PC-9 (cell line): ENCODE data around the gene CYP4A11. TPM values are rescaled to one million over a fixed set of nuclear protein-coding genes. Genes with fewer than 3 reads are reported as not detected.
"Not testable (repeated sequence)": the region's sequence is repeated elsewhere in the genome, so short reads cannot be mapped to it uniquely, and the experiment has no call there.

Experiments
- BruUV-seq: library from RNA; stranded (reverse); fragments of 400-500 nt; replicated peaks from 2 replicates; lab custom pipeline; 2021; lab: Mats Ljungman, UMichigan
- CTCF ChIA-PET: fragments of 300-600 bp; sonication (Branson Sonifier 250); formaldehyde crosslinking; loops from one replicate; lab custom pipeline; 2022; ENCODE audit warnings: antibody characterized with exemption; lab: Charles Lee
- POLR2A ChIA-PET: fragments of 300-600 bp; sonication (Branson Sonifier 250); formaldehyde crosslinking; loops from one replicate; lab custom pipeline; 2022; ENCODE audit warnings: antibody characterized with exemption; ENCODE audit not compliant: unreplicated experiment; lab: Charles Lee
- DNase-seq, 2 experiments: peaks; one replicate each; pipeline versions ENCODE4 v3.0.0 to v3.0.0-alpha.2; 2015 to 2022; ENCODE audit warnings: mixed read lengths in 1 of 2
- H2AFZ ChIP-seq: fragments of 200-600 bp; sonication (generic); 2 replicates; pipeline ENCODE4 v1.8.1; 2017; ENCODE audit warnings: antibody characterized with exemption
- H3F3A ChIP-seq: fragments of 200-600 bp; sonication (generic); 2 replicates; pipeline ENCODE4 v1.8.1; 2017; ENCODE audit warnings: antibody characterized with exemption, mild to moderate bottlenecking, low read depth; ENCODE audit not compliant: insufficient read depth
- H3K27ac ChIP-seq: fragments of 200-600 bp; sonication (generic); 2 replicates; pipeline ENCODE4 v1.6.1; 2016; ENCODE audit warnings: mixed run types
- H3K27me3 ChIP-seq: fragments of 200-600 bp; sonication (generic); 2 replicates; pipeline ENCODE4 v1.6.1; 2016; ENCODE audit warnings: low read depth, mixed run types; ENCODE audit not compliant: insufficient read depth
- H3K36me3 ChIP-seq: fragments of 200-600 bp; sonication (generic); 2 replicates; pipeline ENCODE4 v1.6.1; 2016; ENCODE audit warnings: low read depth, mixed run types
- H3K4me1 ChIP-seq: fragments of 200-600 bp; sonication (generic); replicated peaks from 2 replicates; pipeline ENCODE4 v1.6.1; 2016; ENCODE audit warnings: mixed run types; ENCODE audit not compliant: insufficient read depth
- H3K4me2 ChIP-seq: fragments of 200-600 bp; sonication (generic); 2 replicates; pipeline ENCODE4 v1.6.1; 2017; ENCODE audit warnings: mixed run types
- H3K4me3 ChIP-seq: fragments of 200-600 bp; sonication (generic); 2 replicates; pipeline ENCODE4 v1.6.1; 2016; ENCODE audit warnings: mixed run types
- H3K79me2 ChIP-seq: fragments of 200-600 bp; sonication (generic); 2 replicates; pipeline ENCODE4 v1.6.1; 2017; ENCODE audit warnings: low read depth, mixed run types
- H3K9me2 ChIP-seq: fragments of 200-600 bp; sonication (generic); 2 replicates; pipeline ENCODE4 v1.8.1; 2017; ENCODE audit warnings: mild to moderate bottlenecking; ENCODE audit not compliant: insufficient read depth
- H3K9me3 ChIP-seq: fragments of 200-600 bp; sonication (generic); 2 replicates; pipeline ENCODE4 v1.8.1; 2016; ENCODE audit warnings: low read depth; ENCODE audit not compliant: insufficient read depth
- H4K20me1 ChIP-seq: fragments of 200-600 bp; sonication (generic); 2 replicates; pipeline ENCODE4 v1.8.1; 2017; ENCODE audit not compliant: insufficient read depth
- EZH2 ChIP-seq: fragments of 200-600 bp; sonication (generic); IDR thresholded peaks from 2 replicates; pipeline ENCODE4 v1.8.0; 2017; ENCODE audit warnings: antibody characterized with exemption, low read depth
- intact Hi-C: fragments of 100-400 bp; cut with micrococcal nuclease; formaldehyde crosslinking; loops from one replicate; pipeline ENCODE4 v1.10.0; 2022; ENCODE audit not compliant: unreplicated experiment
- total RNA-seq: library from RNA; stranded (reverse); gene quantifications from 2 replicates; pipeline ENCODE4 v1.2.3, GENCODE V29; 2021
- TF ChIP-seq, protein P1 (sequence below): fragments of 200-600 bp; sonication (generic); conservative IDR thresholded peaks from 2 replicates; pipeline ENCODE4 v1.6.1; 2017; ENCODE audit warnings: mixed run types, antibody characterized with exemption, mild to moderate bottlenecking, moderate library complexity

Gene CYP4A11
- total RNA-seq, 1 experiment from 2014 or later = not detected

DNA sequence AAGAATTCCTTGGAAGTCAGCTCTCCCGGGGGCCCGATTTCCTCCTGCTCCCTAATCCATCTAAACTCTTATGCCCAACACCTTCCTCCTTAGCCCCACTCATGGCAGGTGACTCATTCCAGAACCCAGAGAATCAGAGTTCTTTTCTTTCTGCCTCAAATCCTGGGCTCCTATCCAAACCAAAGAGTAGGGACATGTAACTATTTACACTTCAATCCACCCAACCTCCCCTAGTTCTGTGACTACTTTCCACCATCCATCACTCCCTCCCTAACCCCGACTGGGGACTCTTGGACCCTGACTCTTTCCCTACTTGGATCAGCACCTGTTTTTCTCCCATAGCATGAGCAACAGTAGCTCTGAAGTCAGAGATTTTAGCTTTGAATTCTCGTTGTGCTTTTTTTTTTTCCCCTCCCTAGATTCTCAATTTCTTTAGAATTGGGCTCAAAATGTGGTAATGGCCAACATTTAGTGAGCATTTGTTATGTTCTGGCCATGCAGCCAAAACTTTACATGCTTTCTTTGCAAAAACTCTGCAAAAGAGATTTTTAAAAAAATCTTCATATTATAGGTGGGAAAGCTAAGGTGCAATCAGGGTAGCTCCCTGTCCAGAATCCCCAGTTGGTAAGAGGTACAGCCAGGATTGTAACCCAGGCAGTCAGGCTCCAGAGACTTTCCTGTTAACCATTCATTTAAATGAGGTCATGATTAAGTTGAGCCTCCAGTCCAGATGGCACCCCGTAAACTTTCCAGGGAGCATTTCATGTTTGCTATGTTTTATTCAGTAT, 7.5 kb upstream of the CYP4A11 start:
- Histone ChIP-seq H3K4me1 (no peaks in the 10 kb centered on the region), H3K27ac (no peak overlapping the region), H3K9me3 (no peaks in the 10 kb centered on the region), H3K36me3 (no peaks in the 10 kb centered on the region), H3K4me3 (no peak overlapping the region), H3K4me2 (no peak overlapping the region), H3F3A (no peaks in the 10 kb centered on the region), H2AFZ (no peak overlapping the region), H4K20me1 (no peaks in the 10 kb centered on the region), H3K27me3 (no peaks in the 10 kb centered on the region), H3K79me2 (no peaks in the 10 kb centered on the region), H3K9me2 (no peaks in the 10 kb centered on the region)
- intact Hi-C loops = no loop called here
- TF ChIP-seq EZH2 = no peak
- TF ChIP-seq, protein P1, sequence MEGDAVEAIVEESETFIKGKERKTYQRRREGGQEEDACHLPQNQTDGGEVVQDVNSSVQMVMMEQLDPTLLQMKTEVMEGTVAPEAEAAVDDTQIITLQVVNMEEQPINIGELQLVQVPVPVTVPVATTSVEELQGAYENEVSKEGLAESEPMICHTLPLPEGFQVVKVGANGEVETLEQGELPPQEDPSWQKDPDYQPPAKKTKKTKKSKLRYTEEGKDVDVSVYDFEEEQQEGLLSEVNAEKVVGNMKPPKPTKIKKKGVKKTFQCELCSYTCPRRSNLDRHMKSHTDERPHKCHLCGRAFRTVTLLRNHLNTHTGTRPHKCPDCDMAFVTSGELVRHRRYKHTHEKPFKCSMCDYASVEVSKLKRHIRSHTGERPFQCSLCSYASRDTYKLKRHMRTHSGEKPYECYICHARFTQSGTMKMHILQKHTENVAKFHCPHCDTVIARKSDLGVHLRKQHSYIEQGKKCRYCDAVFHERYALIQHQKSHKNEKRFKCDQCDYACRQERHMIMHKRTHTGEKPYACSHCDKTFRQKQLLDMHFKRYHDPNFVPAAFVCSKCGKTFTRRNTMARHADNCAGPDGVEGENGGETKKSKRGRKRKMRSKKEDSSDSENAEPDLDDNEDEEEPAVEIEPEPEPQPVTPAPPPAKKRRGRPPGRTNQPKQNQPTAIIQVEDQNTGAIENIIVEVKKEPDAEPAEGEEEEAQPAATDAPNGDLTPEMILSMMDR = no peak
- BruUV-seq = no TSS peak
- ChIA-PET CTCF (no interaction called here), POLR2A (no interaction called here)
- DNase-seq = no peak

DNA sequence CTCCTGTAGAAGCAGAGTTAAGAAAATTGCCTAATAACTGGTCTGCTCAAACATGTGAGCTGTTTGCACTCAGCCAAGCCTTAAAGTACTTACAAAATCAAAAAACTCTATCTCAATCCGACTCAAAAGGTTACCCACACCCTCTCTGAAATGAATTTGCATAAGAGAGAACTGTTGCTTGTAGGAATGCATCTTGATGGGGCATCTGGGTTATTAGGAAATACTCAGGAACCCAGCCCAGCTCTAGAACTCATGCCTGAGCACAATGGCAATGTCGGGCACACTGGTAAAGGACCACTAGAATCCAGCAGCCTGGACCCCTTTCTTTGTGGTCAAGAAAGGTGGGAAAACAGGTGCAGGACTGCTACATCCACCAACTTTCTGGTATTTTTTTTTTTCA, 6.4 kb upstream of the CYP4A11 start:
- H4K20me1 ChIP-seq, H3K79me2 ChIP-seq, intact Hi-C loops: not testable (repeated sequence)

DNA sequence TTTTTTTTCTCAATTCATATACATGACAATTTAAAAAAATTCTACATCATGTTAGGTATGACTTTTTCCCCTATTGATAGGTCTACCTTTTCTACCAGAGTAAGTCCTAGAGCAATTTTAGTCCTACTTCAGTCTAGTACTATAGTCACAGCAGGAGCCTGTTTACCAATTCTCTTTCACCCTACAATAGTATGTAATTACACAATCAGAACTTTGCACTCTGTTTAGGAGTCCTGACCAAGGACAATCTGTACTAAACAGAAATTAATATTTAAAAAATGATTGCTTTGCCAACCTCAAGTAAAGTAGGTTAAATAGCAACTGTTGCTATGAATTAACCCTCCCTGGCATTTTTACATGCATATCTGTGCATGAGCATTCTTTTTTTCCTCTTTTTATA, 810 bp upstream of the CYP4A11 start:
- Histone ChIP-seq H3K9me2 (no peaks in the 10 kb centered on the region), H3K9me3 (no peaks in the 10 kb centered on the region), H3K27ac (no peak overlapping the region), H4K20me1 (no peaks in the 10 kb centered on the region), H3K36me3 (no peaks in the 10 kb centered on the region), H3F3A (no peaks in the 10 kb centered on the region), H3K4me3 (no peak overlapping the region), H2AFZ (no peak overlapping the region), H3K4me1 (no peaks in the 10 kb centered on the region), H3K27me3 (no peaks in the 10 kb centered on the region), H3K79me2 (no peaks in the 10 kb centered on the region), H3K4me2 (no peak overlapping the region)
- TF ChIP-seq, protein P1 = no peak
- TF ChIP-seq EZH2 = no peak
- BruUV-seq = no TSS peak
- CTCF ChIA-PET = no interaction called here
- intact Hi-C loops = no loop called here
- POLR2A ChIA-PET = no interaction called here
- no peak for DNase-seq

More for the DNA sequence above, 6.4 kb upstream of the CYP4A11 start:
- CTCF ChIA-PET, H3K4me2 ChIP-seq, DNase-seq, POLR2A ChIA-PET, H3F3A ChIP-seq, H3K9me2 ChIP-seq, H3K9me3 ChIP-seq, H3K36me3 ChIP-seq, H2AFZ ChIP-seq, BruUV-seq, H3K27ac ChIP-seq, H3K4me1 ChIP-seq, H3K27me3 ChIP-seq, H3K4me3 ChIP-seq: not testable (repeated sequence)
